Measurements from ENCODE around the gene ATF7.

GRCh38 chr12:53507603-53507885, 118.6 kb downstream of the ATF7 start:
- no peak for TF ChIP-seq POLR2A (IDR thresholded peaks at IDR 0.05; ENCODE audit: low read length)
- no peak for TF ChIP-seq GATA1 (IDR thresholded peaks at IDR 0.05; ENCODE audit: low read depth, low read length)

All from erythroblast (primary cell).